ENCODE results near the gene CDC42EP5.

DNA sequence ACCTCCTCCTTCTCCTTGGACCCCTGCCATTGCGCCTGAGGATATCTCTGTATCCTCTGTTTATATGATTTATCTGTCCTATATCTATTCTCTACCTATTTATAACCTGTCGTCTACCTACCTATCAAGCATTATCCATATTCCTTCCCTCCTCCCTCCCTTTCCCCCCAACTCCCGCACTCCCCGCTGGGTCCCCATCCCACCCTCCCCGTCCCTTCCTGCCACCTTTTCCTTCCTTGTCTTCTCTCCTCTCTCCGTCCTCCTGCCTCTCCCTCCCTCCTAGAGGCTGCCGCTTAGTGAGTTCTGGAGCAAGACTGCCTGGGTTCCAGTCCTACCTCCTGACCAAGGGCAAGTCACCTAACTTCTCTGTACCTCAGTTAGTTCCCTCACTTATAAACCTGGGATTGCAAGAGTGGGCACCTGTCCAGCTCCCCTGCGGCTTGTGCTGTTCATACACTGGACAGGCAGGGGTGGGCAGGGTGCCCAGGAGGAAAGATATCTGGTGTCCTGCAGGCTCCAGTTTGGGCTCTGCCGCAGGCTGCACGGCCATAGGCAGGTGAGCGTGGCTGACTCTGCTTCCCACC, 41.7 kb downstream of the CDC42EP5 start:
- TF ChIP-seq, protein P1, sequence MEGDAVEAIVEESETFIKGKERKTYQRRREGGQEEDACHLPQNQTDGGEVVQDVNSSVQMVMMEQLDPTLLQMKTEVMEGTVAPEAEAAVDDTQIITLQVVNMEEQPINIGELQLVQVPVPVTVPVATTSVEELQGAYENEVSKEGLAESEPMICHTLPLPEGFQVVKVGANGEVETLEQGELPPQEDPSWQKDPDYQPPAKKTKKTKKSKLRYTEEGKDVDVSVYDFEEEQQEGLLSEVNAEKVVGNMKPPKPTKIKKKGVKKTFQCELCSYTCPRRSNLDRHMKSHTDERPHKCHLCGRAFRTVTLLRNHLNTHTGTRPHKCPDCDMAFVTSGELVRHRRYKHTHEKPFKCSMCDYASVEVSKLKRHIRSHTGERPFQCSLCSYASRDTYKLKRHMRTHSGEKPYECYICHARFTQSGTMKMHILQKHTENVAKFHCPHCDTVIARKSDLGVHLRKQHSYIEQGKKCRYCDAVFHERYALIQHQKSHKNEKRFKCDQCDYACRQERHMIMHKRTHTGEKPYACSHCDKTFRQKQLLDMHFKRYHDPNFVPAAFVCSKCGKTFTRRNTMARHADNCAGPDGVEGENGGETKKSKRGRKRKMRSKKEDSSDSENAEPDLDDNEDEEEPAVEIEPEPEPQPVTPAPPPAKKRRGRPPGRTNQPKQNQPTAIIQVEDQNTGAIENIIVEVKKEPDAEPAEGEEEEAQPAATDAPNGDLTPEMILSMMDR (IDR thresholded peaks at IDR 0.05) = no peak
- no peak for TF ChIP-seq POLR2AphosphoS5 (IDR thresholded peaks at IDR 0.05)
